Glomerular visceral epithelial cell (primary cell): ENCODE measurements around the gene TMEM229B.
"Not testable (repeated sequence)": the region's sequence is repeated elsewhere in the genome, so short reads cannot be mapped to it uniquely, and the experiment has no call there.

ENCODE experiments used
- DNase-seq: peaks from one replicate; pipeline ENCODE4 v3.0.0-alpha.2; 2016; ENCODE audit errors: extremely low spot score

Gene TMEM229B

DNA sequence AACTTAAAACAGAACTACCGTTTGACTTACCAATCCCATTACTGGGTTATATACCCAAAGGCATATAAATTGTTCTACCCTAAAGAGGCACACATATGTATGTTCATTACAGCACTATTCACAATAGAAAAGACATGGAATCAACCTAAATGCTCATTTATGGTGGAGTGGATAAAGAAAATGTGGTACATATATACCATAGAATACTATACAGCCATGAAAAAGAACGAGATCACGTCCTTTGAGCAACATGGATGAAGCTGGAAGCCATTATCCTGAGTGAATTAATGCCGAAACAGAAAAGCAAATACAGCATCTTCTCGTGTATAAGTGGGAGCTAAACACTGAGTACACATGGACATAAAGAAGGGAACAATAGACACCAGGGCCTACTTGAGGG is 31.8 kb downstream of the TMEM229B start:
- no peak for DNase-seq

DNA sequence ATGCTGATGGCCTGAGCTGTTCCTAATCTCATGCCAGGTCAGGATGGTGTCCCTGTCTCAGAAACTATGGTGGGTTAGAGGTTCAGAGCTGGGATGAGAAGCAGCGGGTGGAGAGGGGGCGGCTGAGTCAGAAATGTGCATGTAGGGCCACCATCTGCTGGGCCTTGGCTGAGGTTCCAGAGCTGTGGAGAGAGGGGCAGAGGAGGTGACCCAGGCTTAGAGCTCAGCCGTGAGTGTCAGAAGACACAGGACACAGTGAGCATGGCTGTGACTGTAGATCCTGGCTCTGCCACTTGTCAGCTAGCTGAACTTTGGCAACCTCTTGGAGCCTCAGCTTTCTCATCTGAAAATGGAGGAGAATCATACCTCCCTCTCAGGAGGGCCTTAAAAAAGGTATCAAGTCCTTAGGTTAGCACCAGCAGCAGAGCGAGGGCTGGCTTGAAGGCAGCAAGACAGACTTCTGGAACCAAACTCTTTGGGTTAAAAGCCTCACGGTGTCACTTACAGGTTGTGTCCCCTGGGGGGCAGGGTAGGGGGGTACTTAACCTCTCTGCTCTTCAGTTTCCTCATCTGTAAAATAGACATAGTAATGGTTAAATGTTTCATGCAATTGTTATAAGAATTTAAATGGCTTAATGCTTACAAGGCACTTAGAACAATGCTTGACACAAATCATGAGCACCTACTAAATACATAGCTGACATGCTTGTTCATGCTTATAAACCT is 34.8 kb downstream of the TMEM229B start:
- DNase-seq, result no peak

DNA sequence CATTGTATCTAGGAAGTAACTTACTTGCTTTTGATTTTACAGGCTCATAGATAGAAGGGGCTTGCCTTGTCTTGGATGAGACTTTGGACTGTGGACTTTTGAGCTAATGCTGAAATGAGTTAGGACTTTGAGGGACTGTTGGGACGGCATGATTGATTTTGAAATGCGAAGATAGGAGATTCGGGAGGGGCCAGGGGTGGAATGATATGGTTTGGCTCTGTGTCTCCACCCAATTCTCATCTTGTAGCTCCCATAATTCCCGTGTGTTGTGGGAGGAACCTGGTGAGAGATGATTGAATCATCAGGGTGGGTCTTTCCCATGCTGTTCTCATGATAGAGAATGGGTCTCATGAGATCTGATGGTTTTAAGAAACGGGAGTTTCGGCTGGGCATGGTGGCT is 36.9 kb downstream of the TMEM229B start:
- not testable (repeated sequence) for DNase-seq

DNA sequence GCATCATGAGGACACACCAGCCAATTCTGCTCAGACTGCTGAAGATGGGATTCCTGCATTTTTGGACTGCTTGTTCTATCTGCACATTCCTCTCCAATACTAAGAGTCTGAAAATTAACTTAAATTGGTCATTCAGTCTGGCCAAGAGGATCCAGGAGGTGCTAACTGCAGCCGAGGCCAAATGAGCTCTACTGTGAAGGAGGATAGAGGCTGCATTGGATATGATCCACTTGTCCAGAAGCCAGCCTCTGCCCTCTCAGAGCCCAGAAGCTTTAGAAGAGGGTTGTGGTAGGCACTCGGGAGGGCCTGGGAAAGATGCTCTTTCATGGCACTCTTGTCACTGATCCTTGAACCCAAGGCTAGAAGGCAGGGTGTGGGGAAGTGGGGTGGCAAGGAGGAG is 39.4 kb downstream of the TMEM229B start:
- DNase-seq, result no peak

DNA sequence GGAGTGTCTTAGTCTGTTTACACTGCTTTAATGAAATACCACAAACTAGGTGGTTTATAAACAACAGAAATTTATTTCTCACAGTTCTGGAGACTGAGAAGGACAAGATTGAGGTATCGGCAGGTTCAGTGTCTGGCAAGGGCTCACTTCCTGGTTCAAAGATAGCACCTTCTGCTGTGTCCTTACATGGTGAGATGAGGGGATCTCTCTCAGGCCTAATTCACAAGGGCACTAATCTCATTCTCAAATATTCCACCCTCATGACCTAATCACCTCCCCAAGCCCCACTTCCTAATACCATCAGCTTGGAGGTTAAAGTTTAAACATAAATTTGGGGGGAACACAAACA is 41.5 kb downstream of the TMEM229B start:
- DNase-seq, result no peak

DNA sequence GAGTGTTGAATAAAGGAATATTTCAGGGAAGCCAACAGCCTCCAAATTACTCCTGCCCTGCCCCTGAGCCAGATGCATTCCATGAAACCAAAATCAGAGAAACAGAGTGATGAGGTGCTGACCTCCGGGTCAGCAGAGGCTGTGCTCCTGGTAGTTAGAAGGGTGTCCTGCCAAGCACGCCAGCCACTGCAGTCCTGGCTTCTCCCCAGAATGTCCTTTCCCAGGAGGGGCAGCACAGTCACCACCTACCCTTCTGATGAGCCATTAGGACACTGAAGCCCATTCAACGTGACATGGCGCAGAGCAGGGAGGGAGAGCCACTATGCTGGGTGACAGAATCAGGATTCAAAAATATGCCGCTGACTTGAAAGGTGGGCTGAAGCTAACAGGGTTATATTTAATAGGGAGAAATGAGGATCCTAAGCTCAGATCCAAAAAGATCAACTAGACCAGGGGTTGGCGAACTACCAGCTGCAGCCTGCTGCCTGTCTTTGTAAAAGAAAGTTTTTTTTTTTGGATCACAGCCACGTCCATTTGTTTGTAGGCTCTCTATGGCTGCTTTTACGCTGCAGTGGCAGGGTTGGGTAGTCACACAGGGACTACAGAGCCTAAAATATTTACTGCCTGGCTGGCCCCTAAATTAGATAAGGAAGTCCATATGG is 42.0 kb downstream of the TMEM229B start:
- DNase-seq, result no peak

DNA sequence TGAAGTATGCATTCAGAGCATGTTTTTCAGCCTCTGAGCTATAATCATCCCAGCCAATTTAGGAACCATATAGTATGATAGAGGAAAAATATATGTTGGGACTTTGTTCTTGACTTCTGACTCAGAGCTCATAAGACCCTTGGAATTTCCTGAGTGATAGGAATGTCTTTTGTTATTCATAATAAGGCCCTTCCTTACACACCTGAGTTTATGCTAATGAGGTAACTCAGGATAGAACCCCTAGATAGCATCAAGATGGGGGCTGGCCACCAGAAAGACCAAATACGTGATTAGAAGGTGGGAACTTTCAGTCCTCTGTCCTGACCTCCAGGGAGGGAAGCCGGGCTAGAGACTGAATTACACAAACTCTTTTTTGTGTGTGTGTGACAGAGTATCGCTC is 44.1 kb downstream of the TMEM229B start:
- DNase-seq, result no peak

DNA sequence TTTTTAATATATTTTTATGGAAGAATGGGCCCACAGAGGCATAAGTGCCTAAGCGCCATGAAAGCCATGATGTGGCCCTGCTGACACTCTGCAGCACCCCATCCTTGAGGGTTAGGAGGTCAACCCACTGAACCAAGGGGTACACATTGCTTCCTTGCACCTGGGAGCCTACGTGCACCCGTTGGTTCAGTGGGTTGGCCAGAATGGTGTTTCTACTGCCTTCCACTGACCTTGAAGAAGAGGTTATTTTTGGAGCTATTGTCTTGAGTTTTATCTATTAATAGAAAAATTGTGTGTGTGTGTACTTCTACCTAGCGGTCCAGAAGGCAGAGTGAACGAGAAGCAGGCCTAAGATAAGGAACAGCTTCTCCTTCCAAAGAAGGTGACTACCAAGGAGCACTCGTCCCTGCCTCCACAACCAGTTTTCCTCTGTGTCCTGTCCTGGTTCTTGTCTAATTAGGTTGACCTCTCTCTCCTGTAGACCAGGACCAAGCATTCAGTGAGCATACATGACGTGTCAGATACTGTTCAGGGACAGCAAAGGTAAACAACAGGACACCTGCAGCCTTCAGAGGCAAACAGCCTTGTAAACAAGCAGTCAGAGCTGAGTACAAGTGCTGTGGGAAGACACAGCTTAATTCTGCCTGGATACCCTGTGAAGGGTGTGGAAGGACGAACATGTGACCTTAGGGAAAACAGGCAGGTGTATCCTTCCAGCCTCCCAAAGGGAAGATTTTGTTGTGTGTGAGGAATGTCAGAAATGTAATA is 46.2 kb downstream of the TMEM229B start:
- no peak for DNase-seq

DNA sequence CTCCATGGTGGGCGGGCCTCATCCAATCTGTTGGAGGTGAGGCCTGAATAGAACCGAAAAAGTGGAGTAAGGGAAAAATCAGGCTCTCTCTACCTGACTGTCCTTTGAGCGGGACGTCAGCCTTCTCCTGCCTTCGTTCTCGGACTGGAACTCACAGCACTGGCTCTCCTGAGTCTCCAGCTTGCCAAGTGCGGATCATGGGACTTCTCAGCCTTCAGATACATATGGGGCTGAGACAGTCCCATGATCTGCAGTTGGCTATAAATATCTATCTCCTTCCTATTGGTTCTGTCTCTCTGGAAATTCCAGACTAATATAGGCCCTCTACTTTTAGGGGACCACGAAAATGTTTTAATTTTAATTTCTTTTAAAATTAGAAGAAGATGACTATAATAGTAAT is 46.8 kb downstream of the TMEM229B start:
- no peak for DNase-seq

DNA sequence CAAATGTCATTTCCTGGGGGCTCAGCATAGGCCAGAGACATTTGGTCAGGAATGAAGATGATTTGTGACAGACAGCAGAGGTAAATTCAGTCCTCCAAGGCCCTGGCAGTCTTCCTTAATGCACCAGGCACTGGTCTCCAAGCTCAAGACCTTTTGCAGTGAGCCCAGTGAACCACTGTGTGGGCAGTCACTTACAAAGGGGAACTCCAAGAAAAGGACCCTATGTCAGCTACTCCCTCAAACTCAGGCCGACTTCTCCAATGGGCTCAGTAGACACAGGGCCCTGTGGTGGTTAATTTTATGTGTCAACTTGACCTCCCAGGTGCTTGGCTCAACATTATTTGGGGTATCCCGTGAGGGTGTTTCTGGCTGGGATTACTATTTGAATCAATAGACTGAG is 47.3 kb downstream of the TMEM229B start:
- DNase-seq, result no peak

DNA sequence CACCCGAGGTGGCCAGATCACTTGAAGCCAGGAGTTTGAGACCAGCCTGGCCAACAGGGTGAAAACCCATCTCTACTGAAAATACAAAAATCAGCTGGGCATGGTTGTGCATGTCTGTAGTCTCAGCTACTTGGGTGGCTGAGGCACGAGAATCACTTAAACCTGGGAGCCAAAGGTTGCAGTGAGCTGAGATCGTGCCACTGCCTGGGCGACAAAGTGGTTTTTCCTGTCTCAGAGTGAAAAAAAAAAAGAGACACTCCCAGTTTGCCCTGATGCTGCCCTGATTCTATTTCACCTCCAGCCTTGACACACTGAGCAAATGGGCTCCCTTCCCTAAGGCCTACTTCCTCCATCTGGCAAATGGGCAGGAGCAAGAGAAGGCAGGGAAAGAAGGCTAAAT is 48.0 kb downstream of the TMEM229B start:
- no peak for DNase-seq

DNA sequence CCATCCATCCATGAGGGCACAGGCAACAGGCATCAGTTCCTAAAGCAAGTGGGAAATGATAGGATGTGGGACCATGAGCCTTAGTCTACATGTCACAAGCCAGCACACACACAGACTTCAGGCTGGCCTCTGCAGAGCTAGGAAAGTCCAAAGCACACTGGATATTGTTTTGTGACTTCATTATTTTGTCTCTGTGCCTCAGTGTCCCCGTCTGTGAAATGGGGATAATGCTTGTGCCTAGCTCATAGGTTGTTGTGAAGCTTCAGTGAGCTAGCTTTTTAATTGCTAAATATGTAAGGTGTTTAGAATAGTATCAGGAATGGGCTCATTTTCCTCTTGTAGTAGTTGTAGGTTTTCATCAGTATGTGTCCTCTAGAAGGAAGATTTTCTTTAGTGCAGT is 49.6 kb downstream of the TMEM229B start:
- DNase-seq, result no peak

DNA sequence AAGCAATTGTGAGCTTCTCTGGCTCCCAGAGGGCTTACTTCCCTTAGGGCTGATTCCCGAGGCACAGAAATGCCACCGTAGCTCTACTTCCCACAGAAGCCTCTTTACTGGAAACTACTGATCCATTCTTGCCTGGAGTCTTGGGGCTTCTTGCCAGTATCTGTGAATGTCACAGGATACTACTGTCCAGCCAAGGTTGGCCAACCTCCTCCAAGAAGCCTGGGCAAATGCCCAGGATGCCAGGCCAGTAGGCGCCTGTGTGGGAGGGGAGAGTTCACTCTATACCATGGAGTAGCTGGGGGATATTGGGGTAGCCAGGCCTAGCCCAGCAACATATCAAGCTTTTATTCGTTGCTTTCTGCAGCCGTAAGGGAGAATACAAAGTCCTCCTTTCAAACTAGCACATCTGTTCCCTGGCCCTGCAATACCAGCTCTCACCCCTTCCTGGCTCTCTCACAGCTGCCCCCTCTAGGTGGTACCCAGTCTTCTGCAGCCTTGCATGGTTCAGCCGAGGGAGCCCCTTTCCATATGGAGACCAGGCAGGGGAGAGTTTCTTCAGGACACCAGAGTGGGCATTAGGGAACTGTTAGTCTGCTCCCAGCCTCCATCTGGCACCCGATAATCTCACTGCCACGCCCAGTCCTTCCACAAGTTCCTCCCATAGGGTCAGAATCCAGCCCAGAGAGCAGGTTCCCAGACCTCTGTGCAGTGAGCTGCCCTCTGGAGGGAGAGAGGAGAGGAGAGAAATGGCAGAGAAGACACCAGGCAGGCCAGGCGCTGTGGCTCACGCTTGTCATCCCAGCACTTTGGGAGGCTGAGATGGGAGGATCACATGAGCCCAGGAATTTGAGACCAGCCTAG is 52.3 kb downstream of the TMEM229B start:
- DNase-seq, result no peak

DNA sequence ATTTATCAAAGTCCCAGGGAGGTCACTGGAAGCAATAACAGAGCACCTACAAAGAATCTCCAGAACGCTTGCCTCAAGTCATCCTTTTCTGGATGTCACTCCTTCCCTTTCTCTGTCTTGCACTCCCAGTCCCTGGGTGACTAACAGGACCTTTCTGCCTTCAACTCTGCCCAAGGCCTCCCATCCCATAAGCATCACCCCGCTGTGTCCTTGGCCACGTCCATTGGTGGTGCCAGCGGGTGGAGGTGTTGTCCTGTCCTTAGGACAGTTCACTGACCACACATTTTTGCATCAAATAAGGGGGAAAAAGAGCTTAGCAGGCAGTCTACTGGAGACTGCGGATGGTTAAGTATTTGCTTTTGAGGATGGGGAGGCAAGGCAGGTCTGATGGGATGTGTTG is 52.9 kb downstream of the TMEM229B start:
- DNase-seq, result no peak

DNA sequence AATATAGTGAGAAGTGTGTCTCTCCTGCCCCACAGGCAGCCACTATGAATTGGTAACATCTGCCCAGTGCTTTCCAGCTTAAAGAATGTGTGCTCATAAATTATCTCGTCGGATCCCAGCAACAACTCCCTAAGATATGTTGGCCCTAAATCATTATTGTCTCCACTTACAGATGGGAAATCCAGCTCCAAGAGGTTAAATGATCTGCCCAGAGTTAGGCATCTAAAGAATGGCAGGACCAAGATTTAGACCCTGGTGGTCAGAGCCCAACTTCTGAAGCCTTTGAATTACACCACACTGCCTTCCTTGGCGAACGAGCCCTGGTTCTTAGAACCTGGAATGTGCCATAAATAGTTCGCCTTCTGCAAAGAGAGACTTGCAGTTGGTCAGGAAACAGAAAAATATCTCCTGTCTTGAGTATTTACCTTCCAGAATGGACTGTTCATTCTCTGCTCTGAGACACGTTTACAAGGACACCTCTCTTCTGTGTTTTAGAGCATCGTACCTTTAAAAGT is 56.4 kb downstream of the TMEM229B start:
- DNase-seq, result no peak

DNA sequence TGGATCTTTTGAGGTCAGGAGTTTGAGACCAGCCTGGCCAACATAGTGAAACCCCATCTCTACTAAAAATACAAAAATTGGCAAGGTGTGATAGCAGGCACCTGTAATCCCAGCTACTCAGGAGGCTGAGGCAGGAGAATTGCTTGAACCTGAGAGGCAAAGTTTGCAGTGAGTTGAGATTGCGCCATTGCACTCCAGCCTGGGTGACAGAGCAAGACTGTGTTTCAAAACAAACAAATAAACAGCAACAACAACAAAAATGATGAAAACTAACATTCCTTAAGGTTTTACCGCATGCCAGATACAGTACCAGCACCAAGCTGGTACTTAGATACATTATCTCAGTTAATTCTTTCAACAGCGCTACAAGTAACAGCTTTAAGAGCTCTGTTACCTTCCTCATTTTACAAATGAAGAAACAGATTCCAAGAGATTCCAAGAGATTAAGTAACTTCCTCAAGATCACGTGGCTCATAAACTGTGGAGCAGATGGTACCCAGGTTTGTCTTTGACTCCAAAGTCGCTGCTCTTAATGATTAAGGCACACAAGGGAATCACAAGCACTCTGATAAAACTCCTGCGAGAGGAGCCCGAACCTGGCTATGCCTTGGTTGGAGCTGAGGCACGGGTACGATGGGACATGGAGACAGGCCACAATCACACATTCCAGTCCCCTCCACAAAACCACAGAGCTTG is 58.9 kb downstream of the TMEM229B start:
- DNase-seq, result no peak

DNA sequence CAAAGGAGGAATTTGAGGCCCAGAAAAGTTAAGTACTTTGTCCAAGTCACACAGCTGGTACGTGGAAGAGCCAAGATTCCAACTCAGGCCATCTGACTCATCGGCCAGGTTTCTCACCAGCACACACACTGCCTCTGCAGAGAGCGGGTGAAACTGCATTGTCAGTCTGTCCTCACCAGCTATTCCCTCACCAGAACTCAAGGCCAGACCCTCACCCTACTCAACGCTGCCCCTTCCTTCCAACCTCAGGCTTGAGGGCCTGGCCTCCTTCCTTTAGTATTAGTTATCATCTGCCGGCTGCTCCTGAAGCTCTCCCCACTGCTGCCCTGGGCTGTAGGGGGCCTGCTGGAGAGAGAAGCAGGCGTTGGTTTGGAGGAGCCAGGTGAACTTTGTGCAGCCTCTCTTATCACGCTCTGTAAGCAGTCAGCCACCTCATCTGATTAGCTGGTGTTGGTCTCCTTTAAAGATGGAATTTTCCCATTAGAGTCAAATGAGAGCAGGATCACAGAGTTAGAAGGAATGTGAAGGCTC is 60.0 kb downstream of the TMEM229B start:
- DNase-seq, result peak; percentile 14

DNA sequence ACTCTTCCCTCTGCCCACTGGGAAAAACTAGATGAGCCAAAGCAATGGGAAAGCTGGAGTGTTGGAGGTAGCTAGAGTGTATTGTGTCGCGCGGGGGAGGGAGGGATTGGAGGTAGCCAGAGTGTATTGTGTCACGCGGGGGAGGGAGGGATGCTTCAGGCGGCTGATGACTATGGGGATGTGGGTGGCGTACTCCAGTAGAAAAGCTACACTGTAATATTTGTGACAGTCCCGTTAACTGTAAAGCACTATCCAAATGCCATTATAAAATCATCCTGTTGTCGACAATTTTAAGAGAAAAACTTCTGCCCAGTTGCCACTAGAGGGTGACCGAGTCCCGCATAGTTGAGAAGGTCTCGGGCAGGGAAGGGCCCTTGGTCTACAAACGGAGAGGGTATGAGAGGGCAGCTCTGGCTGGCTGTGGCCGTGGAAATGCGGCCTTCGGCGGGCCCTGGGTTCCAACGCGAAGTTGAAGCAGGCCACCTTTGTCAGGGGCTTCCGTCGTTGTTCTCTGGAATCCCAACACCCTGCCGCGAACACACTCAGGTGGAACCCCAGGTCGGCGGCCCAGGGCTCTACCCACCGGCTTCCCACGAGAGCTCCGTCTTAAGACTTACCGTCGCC is 61.4 kb downstream of the TMEM229B start:
- peak; percentile 82 for DNase-seq

DNA sequence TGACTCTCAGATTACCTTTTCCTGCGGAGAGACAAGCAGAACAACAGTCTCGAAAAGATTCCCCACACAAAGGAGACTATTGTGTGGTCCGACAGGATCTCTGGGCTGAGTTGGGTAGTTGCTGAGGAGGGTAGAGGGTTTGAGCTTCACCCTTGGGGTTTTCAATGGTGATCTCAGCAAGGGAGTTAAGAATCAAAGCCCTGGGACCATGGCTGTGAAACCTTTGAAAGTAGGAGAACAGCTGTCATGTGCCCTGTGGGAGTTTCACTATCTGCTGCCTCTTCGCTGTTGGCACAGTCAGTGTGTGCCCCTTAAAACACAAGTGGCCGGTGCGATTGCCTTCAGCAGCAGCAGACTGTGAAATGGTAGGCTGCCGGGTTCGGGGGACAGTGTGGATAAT is 62.4 kb downstream of the TMEM229B start:
- DNase-seq, result no peak

DNA sequence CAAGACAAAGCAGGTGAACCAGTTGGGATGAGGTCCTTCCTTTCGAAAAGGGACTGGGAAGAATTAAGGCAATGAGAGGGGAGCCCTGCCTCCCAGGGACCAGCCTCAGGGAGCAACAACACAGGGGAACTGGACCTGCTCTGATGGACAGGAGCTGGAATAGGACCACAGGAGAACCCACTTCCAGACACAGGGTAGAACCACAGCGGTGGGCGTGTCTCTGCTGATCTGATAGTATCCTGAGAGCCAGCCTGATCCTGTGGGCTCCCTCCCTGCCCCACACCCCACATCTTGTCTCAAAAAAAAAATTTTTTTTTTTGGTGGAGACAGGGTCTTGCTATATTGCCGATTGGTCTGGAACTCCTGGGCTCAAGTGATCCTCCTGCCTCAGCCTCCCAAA is 62.9 kb downstream of the TMEM229B start:
- DNase-seq, result no peak

DNA sequence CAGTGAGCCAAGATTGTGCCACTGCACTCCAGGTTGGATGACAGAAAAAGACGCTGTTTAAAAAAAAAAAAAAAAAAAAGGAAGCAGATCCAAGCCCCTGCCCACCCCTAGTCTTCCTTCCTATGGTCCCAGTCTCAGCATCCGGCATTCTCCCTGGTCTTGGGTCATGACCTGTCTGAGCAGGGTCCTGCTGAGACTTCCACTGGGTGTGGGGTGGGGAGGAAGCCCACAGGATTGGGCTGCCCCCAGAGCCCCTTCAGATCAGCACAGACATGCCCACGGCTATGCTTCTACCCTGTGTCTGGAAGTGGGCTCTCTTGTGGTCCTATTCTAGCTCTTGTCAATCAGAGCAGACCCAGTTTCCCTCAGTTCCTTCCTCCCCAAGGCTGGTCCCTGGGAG is 64.0 kb downstream of the TMEM229B start:
- no peak for DNase-seq
